Measurements from ENCODE around the gene TUBB4B.

Gene TUBB4B

DNA sequence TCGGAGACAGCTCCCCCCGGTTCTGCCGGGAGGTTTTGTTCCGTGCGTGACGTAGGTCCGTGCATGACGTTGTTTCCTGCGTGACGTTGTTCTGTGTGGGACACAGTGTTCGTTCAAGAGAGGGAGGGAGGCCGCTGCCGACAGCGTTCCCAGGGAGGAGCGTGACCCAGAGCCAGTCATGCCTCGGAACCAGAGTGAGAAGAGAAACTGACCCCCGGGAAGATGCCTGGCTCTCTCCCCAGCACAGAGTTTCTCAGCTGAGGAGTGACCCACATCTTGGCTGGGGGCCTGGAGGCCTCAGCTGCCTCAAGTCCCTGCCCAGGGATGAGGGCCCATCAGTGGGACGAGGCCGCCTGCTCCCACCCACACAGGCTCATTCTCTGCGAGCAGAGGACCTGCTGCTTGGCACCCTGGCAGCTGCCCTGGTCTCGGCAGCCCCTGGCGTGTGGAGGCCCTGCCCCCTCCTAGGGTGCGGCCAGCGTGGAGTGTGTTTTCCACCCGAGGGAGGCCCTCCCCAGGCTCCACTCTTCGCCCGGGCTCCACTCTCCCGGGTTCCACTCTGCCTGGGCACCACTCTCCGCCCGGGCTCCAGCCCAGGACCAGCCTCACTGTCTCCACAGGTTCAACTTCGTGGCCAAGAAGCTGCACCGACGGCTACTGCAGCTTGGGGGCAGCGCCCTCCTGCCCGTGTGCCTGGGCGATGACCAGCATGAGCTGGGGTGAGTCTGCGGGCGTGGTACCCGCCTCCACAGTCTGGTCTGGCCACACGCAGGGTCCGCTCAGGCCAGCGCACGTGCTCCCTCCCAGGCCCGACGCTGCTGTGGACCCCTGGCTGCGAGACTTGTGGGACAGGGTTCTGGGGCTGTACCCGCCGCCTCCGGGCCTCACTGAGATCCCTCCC, 27.7 kb upstream of the TUBB4B start:
- DNase-seq: no peak

DNA sequence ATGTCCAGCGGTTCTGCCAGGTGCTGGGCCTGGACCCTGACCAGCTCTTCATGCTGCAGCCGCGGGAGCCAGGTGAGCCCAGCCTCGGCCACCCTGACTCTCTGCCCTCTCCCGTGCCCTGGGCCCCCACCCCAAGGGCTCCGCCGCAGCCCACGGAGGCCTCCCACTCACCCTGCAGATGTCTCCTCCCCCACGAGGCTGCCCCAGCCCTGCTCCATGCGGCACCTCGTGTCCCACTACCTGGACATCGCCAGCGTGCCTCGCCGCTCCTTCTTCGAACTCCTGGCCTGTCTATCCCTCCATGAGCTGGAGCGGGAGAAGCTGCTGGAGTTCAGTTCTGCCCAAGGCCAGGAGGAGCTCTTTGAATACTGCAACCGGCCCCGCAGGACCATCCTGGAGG, 26.5 kb upstream of the TUBB4B start:
- no peak for DNase-seq

- DNase-seq: no peak
Measured at GRCh38 chr9:137215196-137215986, 25.7 kb upstream of the TUBB4B start.

DNA sequence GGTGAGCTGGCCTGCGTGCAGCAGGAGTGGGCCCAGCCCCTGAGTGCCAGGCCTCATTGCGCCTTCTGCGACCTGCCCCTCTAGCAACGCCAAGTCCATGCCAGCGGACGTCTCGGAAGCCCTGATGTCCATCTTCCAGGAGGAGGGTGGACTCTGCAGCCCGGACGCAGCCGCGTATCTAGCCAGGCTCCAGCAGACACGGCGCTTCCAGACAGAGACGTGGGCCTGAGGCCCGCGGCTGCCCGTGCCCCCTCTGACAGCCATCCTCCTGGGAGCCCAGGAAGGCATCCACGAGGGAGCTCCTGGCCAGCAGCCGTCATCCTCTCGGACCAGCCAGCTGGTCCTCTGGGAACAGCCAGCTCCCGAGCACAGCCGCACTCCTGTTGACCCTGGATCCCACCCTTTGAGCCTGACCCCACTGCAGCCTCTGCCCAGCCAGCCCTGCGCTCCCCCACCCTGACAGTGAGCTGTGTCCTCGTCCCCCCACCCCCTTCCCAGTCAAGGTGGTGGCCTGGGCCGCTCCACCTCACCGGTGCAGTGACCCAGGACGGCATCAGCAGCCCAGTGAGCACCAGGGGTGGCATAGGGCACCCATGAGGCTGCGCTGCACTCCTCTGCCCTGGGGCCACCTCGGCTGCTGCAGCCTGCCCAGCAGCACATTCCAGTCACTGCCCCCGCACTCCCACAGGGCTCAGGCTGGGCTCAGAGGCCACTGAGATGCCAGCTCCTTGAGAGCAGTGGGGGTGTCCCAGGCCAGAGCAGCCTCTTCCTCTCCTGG, 24.7 kb upstream of the TUBB4B start:
- DNase-seq: no peak

DNA sequence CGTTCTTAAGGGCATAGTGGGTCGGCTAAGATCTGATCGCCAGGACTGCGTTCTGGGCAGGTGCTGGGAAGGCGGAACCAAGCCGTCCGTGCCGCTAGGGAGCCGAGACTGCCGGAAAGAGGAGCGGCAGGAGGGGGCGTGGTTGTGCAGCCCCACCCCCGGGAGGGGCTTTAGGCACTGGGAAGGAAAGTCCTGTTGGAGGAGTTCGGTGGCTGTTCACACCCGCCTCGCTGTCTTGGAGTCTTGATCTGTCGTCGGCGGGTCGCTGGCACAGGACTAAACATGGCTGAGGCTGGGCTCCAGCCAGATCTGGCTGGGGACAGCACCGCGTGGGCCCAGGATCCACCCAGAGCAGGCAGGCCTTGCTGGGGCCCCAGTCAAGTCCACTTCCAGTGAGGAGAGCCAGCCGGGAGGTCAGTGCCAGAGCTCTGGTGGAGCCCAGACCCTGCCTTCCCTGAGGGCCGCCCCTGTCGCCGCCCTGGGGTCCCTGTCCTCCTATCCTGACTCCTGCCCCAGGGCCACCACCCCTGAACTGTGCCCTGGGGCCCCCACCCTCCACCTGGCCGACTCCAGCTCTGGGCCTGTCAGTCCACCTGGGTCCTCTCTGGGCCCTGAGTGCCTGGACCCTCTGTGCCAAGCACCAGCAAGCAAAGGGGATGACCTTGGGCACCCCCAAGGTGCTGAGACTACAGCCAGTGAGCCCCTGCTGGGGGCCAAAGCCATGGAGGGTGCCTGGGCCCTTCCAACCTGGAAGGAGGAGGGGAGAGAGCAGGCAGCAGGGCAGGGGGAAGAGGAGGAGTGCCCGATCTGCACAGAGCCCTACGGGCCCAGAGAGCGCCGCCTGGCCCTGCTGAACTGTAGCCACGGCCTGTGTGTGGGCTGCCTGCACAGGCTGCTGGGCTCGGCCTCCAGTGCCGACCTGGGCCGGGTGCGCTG, 23.5 kb upstream of the TUBB4B start:
- peak; percentile 43 for DNase-seq

DNA sequence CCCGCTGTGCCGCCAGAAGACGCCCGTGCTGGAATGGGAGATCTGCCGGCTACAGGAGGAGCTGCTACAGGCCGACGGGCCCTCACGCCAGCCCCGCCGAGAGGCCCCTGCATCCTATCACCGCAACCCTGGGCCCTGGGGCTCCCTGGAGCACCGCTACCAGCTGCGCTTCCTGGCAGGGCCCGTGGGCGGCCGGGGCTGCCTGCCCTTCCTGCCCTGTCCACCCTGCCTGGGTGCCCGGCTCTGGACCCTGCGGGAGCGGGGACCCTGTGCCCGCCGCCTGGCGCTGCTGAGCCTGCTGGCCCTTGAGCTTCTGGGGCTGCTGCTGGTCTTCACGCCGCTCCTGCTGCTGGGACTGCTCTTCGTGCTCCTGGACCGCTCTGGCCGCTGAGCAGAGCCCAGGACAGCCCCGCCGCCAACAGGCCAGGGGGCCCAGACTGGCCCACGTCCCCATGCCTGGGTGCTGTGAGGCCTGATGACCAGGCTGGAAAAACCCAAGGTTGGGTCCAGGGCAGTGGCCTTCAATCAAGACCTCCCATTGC, 22.8 kb upstream of the TUBB4B start:
- DNase-seq: no peak

DNA sequence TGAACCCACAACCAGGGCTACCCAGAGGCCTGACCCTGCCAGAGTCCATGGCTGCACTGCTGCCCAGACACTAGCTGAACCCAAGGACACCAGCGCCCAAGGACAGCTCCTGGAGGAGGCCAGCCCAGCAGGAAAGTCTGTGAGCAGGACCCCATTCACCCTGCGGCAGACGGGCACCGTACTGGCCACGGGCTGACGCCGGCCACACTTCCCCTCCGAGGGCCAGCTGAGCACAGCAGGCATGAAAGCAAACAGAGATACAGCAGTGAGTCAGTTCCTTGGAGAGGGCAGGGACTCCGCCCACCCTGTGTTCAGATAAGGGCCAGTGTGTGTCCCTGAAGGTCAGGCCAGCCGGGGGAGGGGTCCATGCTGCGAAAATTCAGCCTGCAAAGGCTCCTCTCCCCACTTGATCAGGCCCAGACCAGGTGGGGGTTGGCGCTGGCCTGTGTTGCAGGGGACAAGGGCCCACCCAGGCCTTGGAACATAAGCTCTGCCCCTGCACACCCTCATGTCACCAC, 22.3 kb upstream of the TUBB4B start:
- no peak for DNase-seq

DNA sequence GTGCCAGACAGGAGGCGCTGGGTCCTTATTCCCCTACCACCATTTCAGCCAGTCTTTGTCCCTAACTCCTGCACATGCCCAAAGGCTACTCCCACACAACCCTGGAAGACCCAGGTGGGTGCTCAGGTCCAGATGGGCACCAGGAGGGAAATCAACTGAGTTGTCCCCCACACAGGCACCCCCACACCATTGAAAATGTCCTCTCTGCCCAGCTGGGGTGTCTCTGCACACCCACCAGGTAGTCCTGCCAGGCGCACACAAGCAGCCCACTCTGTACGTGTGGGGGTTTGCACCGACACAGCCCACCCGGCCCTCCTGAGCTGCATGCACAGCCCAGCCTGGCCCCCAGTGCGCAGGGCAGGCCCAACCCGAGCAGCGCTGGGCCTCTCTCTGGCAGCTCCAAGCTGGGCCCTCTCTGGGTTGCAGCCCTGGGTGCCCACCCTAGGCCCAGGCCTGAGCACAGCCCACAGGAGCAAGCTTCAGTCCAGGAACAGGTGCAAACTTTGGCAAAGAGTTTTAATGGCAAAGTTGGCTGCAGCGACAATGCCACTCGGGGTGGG, 21.2 kb upstream of the TUBB4B start:
- no peak for DNase-seq

DNA sequence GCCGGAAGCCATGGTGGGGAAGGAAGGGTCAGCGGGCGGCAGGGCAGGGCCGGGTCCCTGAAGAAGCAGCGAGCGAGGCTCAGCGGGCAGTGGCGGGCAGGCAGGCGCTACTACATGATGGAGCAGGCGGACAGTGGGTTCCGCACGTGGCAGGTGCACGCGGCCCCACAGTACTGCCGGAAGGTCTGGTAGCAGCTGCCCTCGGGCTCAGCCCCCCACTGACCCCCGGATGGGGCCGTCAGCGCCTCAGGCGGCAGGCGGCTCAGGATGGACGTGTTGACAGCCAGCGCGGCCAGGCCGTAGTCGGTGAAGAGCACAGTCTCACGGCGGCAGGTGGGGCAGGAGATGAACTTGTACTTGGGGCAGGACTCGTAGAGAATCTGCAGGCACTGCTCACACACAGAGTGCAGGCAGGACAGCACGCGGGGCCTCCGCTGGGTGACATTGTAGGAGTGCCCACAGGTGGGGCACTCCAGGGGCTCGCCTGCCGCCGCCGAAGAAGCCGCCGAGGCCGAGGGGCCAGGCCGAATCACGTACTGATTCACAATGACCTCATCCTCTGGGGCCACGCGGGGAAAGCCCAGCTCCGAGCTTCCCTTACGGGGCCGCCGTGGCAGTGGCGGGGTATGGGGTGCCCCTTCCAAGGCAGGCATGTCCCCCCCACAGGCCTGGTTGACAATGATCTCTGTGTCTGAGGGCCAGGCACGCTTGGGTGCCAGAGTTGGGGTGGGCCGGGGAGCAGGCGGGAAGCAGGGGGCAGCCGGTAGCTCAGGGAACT, 20.6 kb upstream of the TUBB4B start:
- no peak for DNase-seq

DNA sequence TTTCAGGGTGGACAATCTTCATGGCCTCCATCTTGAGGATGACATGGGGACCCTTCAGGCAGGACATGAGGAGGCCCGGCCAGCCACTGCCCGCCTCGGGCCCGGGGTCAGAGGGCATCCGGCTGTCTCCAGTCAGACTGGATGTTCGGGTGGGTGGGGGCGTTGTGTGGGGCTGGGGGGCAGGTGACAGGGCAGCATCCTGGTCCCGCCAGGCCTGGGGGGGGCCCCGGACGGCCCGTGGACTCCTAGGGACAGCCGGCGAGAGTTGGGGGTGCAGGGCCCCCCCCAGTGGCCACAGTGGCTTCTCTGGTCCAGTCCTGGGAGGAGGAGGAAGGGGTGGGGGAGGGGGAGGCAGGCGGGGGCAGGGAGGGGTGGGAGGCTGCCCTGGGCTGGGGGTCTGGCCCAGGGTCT, 20.0 kb upstream of the TUBB4B start:
- no peak for DNase-seq

DNA sequence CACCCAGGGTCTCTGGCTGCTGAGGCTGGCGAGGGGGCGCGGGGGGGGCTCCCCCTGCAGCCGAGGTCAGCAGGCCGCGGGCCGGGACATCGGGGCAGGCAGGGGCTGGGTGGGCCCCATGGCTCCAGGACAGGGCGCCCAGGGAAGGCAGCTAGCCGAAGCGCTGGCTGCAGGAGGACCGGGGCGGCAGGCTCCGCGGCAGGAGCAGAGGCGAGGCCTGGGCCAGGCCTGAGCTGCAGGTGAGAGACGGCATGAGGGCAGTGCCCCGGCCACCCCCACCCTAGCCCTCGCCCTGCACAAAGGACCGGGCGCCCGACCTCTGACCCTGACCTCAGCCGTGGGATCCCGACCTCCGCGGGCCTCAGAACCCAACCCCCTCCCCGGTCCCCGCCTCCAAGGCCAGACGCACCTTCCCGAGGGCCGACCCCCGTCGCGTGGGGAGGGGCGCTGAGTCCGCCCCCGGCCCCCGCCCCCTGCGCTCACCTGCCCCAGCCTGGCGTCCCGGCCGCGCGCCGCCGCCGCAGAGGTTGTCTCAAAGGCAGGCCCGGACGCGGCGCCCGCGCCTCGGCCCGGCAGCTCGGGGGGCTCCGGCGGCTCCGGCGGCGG, 19.5 kb upstream of the TUBB4B start:
- DNase-seq: no peak

DNA sequence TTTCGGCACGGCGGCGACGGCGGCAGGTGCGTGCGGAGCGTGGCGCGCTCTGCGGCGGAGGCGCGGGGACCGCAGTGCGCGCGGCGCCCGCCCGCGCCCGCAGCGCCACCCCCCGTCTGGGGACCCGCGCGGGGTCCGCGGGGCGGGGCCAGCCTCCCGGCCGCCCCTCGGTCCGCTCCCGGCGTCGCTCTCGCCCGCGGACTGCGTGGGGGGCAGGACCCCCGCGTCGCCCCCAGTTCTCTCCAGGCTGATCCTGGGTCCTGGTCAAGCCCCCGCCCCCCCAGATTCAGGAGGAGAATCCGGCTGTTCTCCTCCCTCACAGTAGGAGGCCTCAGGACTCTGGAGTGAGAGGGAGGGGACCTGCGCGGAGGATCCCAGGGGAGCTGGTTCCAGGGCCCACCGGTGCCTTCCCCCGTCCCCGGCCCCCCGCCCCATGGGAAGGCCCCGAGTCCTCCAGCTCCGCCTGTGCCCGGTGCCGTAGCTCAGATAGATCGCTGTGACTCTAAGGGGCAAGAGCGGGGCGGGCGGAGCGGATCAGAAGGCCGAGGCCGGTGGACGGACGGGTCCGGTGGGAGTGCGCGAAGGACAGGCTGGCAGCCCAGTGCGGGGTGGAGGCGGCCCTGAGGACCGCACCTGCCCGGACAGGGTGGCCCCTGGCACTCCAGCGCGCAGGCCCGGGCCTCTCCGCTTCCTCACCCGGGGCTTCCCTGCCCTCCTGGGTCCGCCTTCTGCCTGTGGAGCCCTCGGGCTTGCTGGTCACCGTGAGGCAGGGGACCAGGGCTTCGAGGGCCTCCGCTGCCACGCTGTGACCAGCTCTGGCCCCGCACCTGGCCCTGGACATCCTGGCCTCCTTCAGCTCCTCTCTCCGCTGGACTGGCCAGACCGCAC, 18.7 kb upstream of the TUBB4B start, which contains the start of gene RNF208:
RNF208 (minus strand) TSS at position 51 of the 888 bp plus-strand sequence. CDS start 1,028 bp downstream, outside the sequence.
- DNase-seq: no peak

- peak; percentile 95 for DNase-seq
Measured at GRCh38 chr9:137223078-137223970, 17.8 kb upstream of the TUBB4B start.

DNA sequence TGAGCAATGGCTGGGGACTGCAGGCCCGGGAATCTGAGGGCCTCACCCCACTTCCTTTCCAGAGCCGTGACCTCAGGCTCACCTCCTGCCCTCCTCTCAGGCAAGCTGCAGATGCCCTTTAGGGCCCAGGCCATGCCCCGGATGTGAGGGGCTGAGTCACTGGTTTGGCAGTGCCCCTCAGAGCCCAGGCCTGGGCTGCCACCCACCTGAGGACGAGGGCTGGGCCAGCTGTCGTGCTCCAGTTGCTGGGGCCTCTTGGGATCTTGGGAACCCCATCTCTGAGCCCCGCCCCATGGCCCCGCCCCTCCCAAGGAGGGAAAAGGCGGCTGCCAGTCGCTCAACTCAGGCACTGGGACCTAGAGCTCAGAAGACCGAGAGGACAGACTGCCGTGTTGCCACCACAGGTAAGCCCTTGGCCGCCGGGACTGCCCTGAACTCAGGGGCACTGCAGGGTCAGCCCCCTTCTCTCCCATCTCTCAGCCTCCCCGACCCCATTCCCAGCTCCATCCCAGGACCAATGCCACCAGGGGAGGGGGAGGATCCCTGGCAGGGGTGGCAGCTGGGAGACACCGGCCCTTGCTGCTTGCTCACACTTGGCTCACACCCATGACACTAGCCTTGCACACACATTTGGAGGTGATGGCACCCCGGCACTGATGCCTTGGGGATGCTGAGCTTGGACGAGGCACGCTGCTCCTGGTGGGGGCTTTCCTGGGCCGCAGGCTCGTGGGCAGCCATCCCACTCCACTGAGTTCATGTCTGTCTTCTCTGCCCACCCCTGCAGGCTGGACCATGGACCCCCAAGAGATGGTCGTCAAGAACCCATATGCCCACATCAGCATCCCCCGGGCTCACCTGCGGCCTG, 16.0 kb upstream of the TUBB4B start, which contains the start of gene CYSRT1:
CYSRT1 (plus strand) TSS at position 345 of the 865 bp plus-strand sequence; CDS start at position 793, 448 bp downstream.
- DNase-seq: no peak

- no peak for DNase-seq
Measured at GRCh38 chr9:137225699-137226331, 15.3 kb upstream of the TUBB4B start.
